HUES6 (cell line): Measurements from ENCODE around the gene DCC.

ENCODE experiments used
- H3K27ac ChIP-seq: 2 replicates; pipeline ENCODE4 v1.7.0; 2013; ENCODE audit warnings: low read depth, mild to moderate bottlenecking, low read length, inconsistent platforms
- H3K27me3 ChIP-seq: 2 replicates; pipeline ENCODE4 v1.6.1; 2013; ENCODE audit warnings: low read length; ENCODE audit not compliant: control insufficient read depth, insufficient read depth
- H3K36me3 ChIP-seq: 2 replicates; pipeline ENCODE4 v1.6.1; 2013; ENCODE audit warnings: low read length; ENCODE audit not compliant: control insufficient read depth, insufficient read depth
- H3K4me1 ChIP-seq: 2 replicates; pipeline ENCODE4 v1.6.1; 2013; ENCODE audit warnings: low read length; ENCODE audit not compliant: control insufficient read depth, insufficient read depth
- H3K4me3 ChIP-seq: 2 replicates; pipeline ENCODE4 v1.5.1; 2013; ENCODE audit warnings: low read depth, low read length
- H3K9ac ChIP-seq: one replicate; pipeline ENCODE4 v1.6.1; 2013; ENCODE audit warnings: mild to moderate bottlenecking, low read length
- H3K9me3 ChIP-seq: 2 replicates; pipeline ENCODE4 v1.6.1; 2013; ENCODE audit warnings: low read depth, low read length; ENCODE audit not compliant: control insufficient read depth, insufficient read depth

DCC gene

DNA sequence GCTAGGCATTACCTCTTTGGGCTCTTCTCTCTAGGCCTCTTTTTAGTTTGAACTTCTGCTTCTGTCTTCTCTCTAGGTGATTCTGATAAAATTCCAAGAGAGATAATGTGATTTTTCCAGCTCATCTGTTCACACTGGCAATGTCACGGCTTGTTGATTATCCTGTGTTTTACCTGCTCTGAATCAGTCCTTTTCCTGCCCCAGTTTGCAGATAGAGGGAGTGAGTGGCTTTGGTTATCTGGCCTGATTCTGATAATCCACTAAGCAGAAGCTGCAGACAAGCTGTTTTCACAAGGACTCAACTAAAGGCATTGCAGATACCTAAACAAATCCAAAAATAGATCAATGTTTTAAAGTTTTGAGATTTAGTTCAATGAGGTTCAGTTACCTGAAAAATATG lies 111.9 kb downstream of the DCC start:
- H3K36me3 ChIP-seq, result no peaks in the 10 kb centered on the region
- H3K4me3 ChIP-seq, result no peak overlapping the region
- H3K9me3 ChIP-seq, result no peaks in the 10 kb centered on the region
- no peaks in the 10 kb centered on the region for H3K4me1 ChIP-seq
- no peak overlapping the region for H3K27ac ChIP-seq
- H3K27me3 ChIP-seq, result no peaks in the 10 kb centered on the region
- no peak overlapping the region for H3K9ac ChIP-seq

- H3K27ac ChIP-seq, result no peak overlapping the region
Observed at GRCh38 chr18:52452427-52452826, 112.4 kb downstream of the DCC start.

DNA sequence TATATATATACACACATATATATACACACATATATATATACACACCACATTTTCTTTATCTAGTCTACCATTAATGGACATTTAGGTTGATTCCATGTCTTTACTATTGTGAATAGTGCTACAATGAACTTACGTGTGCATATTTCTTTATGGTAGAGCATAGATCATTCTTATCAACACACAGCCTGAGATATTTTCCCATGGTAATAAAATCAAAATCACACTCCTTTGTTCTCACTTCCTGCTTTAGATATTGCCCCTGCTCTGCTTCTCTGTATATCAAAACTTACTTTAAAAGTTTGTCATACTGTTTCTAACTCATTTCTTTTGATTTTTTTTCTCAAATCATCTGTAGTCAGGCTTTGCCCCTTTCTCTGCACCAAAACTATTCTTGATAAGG lies 119.9 kb downstream of the DCC start:
- H3K4me1 ChIP-seq, result no peaks in the 10 kb centered on the region
- H3K4me3 ChIP-seq, result no peak overlapping the region
- no peak overlapping the region for H3K9ac ChIP-seq
- H3K9me3 ChIP-seq, result no peaks in the 10 kb centered on the region
- no peaks in the 10 kb centered on the region for H3K36me3 ChIP-seq
- no peaks in the 10 kb centered on the region for H3K27me3 ChIP-seq
- H3K27ac ChIP-seq, result no peak overlapping the region

More at GRCh38 chr18:52452427-52452826, 112.4 kb downstream of the DCC start:
- Histone ChIP-seq H3K4me3 (no peak overlapping the region), H3K9me3 (no peaks in the 10 kb centered on the region), H3K9ac (no peak overlapping the region), H3K4me1 (no peaks in the 10 kb centered on the region), H3K27me3 (no peaks in the 10 kb centered on the region), H3K36me3 (no peaks in the 10 kb centered on the region)

DNA sequence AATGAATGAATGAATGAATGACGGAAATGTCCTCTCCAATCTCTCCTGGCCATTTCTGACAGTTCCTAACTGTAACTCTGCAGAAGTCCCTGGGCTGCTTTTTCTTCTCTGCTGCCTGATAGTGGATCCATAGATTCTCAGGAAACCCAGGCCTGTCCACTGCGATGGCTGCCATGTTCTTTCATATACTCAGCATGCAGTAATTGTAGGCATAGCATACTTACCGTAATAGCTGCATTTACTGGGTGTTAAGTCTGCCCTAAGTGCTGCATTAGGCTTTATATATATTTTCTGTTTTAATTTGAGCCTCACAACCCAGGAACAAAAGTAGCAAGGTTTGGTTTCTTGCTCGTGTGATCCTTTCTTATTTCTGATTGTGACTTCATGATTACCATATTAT lies 122.9 kb downstream of the DCC start:
- Histone ChIP-seq H3K4me3 (no peak overlapping the region), H3K9me3 (no peaks in the 10 kb centered on the region), H3K27me3 (no peaks in the 10 kb centered on the region), H3K4me1 (no peaks in the 10 kb centered on the region), H3K9ac (no peak overlapping the region), H3K27ac (no peak overlapping the region), H3K36me3 (no peaks in the 10 kb centered on the region)

DNA sequence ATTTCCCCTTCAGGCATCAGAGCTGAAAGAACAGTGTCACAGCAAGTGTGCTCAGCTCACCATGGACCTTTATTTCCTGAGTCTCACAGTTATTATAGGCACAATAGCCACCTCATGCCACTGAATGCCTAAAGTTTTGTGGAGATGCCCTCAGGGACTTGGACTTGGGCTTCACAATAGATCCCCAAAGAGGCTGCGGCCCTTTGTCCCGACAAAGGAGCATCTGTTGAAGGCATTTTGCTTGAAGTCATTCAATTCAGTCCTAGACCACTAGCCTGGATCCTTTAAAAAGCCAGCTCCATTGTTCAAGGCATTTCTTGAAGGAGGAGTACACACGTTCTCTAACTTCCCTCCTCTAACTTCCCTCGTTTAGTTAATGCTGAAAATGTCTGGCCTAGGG lies 125.4 kb downstream of the DCC start:
- no peak overlapping the region for H3K4me3 ChIP-seq
- H3K9me3 ChIP-seq, result no peaks in the 10 kb centered on the region
- H3K27me3 ChIP-seq, result no peaks in the 10 kb centered on the region
- H3K36me3 ChIP-seq, result no peaks in the 10 kb centered on the region
- no peaks in the 10 kb centered on the region for H3K4me1 ChIP-seq
- H3K27ac ChIP-seq, result no peak overlapping the region
- H3K9ac ChIP-seq, result no peak overlapping the region

DNA sequence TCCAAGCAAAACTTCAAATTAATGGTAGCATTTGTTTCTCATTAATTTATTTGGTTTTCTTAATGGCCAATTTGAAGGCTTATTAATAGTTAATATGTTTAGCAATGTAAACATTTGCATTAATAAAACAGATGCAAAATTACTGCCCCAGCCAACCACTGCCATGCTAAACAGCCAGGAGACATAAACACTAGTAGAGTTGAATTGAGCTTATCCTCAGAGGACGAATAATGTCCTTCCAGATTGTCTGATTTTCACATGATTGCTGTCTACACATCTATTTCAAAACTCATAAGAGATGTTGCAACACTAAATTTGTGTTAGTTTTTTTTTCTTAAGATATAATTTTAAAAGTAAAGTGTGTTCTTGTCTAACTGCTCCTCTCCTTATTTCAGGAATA lies 128.5 kb downstream of the DCC start:
- Histone ChIP-seq H3K27me3 (no peaks in the 10 kb centered on the region), H3K27ac (no peak overlapping the region), H3K9ac (no peak overlapping the region), H3K9me3 (no peaks in the 10 kb centered on the region), H3K4me3 (no peak overlapping the region), H3K4me1 (no peaks in the 10 kb centered on the region), H3K36me3 (no peaks in the 10 kb centered on the region)

GRCh38 chr18:52475325-52475724 lies 135.3 kb downstream of the DCC start:
- H3K36me3 ChIP-seq, result no peaks in the 10 kb centered on the region
- H3K4me1 ChIP-seq, result no peaks in the 10 kb centered on the region
- no peak overlapping the region for H3K27ac ChIP-seq

GRCh38 chr18:52481116-52481515 lies 141.1 kb downstream of the DCC start:
- no peak overlapping the region for H3K4me3 ChIP-seq

More at GRCh38 chr18:52475325-52475724, 135.3 kb downstream of the DCC start:
- no peaks in the 10 kb centered on the region for H3K27me3 ChIP-seq
- no peak overlapping the region for H3K9ac ChIP-seq
- no peak overlapping the region for H3K4me3 ChIP-seq
- H3K9me3 ChIP-seq, result no peaks in the 10 kb centered on the region

DNA sequence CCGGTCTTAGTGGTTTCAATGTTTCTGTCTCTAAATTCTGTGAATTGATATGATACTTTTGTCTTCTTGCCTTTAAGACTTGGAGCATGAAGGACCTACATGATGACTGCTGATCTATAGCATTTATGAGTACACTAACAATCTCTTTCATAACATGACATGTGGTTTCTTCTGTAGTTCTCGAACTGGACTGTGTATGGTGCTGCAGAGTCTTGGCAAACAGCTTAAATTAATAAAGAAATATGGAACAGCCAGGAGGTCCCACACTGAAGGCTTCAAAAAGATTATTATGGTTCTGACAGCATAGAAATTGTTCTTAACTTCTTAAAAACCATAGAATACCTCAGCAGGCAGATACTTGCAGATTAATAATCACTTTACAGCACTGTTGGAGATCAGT lies 145.0 kb downstream of the DCC start:
- Histone ChIP-seq H3K27me3 (no peaks in the 10 kb centered on the region), H3K36me3 (no peaks in the 10 kb centered on the region), H3K9ac (no peak overlapping the region), H3K4me1 (no peaks in the 10 kb centered on the region), H3K4me3 (no peak overlapping the region), H3K9me3 (no peaks in the 10 kb centered on the region), H3K27ac (no peak overlapping the region)

More at GRCh38 chr18:52481116-52481515, 141.1 kb downstream of the DCC start:
- H3K36me3 ChIP-seq, result no peaks in the 10 kb centered on the region
- no peak overlapping the region for H3K27ac ChIP-seq
- no peaks in the 10 kb centered on the region for H3K27me3 ChIP-seq
- no peaks in the 10 kb centered on the region for H3K4me1 ChIP-seq
- no peaks in the 10 kb centered on the region for H3K9me3 ChIP-seq
- no peak overlapping the region for H3K9ac ChIP-seq

GRCh38 chr18:52486052-52486451 lies 146.1 kb downstream of the DCC start:
- no peaks in the 10 kb centered on the region for H3K36me3 ChIP-seq
- no peak overlapping the region for H3K27ac ChIP-seq
- H3K4me3 ChIP-seq, result no peak overlapping the region
- no peaks in the 10 kb centered on the region for H3K4me1 ChIP-seq
- H3K9ac ChIP-seq, result no peak overlapping the region
- H3K9me3 ChIP-seq, result no peaks in the 10 kb centered on the region
- no peaks in the 10 kb centered on the region for H3K27me3 ChIP-seq

DNA sequence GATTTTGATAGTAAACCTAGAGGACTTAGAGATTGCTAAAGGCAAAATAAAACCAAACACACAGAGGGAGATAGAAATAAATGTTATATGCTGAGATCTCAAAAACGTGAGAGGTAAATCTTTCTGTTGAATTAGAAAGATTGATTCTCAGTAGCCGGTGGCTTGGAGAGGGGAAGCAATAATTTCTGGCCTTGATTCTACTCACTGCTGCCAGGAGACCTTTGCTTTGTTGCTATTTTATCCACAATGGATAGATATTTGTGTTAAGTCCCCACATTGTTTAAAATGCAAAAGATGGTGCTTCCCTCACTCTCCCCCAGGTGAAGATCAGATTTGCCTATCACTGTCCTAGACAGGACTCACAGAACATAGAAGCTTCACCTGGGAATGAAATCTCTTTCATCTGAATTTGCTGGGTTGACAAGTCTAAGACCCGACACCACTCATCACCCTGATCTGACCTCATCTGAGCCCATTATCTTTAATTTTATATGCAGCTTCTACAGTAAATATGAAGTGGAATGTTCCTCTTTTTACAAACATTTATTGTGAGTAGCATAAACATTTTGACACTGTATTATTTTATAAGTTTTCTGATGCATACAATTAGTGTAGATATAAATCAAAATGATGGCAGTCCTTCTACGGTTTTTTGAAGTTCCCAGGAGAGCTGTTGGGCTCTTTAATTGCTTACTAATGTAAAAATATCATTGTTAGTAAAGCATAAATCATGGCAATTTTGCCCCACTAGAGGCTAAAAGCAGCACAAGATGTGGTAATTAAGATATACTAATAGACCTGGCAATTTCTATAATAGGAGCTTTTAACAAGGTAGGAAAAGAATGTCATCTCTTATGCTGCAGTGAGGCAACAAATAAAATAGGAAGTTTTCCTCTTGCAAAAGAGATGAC lies 149.7 kb downstream of the DCC start:
- Histone ChIP-seq H3K27me3 (no peaks in the 10 kb centered on the region), H3K9ac (no peak overlapping the region), H3K4me1 (no peaks in the 10 kb centered on the region), H3K36me3 (no peaks in the 10 kb centered on the region), H3K9me3 (peaks cover 13% of the 10 kb centered on the region), H3K4me3 (no peak overlapping the region), H3K27ac (no peak overlapping the region)
